ENCODE measurements around the gene SLC39A6. TPM values are rescaled to one million over a fixed set of nuclear protein-coding genes. Genes with fewer than 3 reads are reported as not detected.
"Not testable (repeated sequence)": the region's sequence is repeated elsewhere in the genome, so short reads cannot be mapped to it uniquely, and the experiment has no call there.

Gene SLC39A6
- total RNA-seq, 1 experiment from 2014 or later = 36.2 TPM

DNA sequence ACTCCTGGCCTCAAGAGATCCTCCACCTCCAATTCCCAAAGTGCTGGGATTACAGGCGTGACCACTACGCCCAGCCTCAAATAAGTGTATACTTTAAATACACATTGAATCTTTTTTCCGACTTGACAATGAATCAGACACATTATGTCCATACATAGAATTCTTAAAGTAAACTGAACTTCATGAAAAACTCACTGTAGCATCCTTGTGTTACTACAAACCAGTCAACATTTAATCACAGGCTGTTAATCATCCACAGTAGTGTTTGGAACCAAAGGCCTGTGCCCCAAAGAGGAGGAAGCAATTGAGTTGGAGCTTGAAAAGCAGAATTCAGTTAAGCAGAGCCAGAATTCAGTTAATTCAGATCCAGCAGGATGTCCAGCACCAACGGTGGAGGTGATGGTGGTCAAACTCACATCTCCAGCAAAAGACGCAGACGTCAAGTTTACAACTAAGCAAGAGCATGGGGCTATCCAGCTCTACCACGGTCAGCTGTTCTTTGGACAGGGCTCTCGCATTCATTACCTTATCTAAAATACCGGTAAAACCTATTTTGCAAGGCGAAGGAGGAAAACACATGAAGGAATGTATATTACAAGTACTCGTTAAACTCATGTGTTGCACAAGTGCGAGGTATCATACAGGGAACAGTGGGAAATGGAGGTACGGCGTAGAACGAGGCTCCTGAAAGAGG is 1.2 kb downstream of the SLC39A6 start:
- H3K27me3 ChIP-seq (ENCODE audit: control insufficient read depth, insufficient read depth, low read length) = no peaks in the 10 kb centered on the region

DNA sequence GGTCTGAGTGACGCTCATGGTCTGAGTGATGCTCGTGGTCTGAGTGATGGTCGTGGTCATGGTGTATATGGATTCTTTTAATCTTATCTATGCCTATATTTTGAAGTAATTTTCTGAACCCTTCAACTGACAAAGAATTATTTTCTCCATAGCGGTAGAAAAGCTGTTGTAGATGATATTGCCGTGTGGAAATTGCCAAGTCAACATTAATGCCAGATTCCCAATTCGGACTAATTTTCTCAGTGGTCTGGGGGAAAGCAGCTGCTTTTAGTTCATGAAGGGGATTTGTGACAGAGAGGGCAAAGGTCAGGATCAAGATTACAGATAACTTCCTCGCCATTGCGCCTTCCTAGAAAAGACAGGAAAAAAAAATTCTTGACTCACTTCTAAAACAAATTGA is 2.5 kb downstream of the SLC39A6 start:
- Histone ChIP-seq H3K36me3 (replicated peaks; ENCODE audit: control insufficient read depth, insufficient read depth, low read length) (peaks cover 8% of the 10 kb centered on the region), H3K27me3 (ENCODE audit: control insufficient read depth, insufficient read depth, low read length) (no peaks in the 10 kb centered on the region), H3K4me3 (ENCODE audit: insufficient read depth, low read depth, low read length) (no peak overlapping the region)
- DNase-seq = no peak

More for the DNA sequence above, 1.2 kb downstream of the SLC39A6 start:
- H3K36me3 ChIP-seq (replicated peaks; ENCODE audit: control insufficient read depth, insufficient read depth, low read length) = peaks cover 3% of the 10 kb centered on the region
- peak overlapping the region; percentile 87 for H3K4me3 ChIP-seq (ENCODE audit: insufficient read depth, low read depth, low read length)
- DNase-seq = peak; percentile 10

DNA sequence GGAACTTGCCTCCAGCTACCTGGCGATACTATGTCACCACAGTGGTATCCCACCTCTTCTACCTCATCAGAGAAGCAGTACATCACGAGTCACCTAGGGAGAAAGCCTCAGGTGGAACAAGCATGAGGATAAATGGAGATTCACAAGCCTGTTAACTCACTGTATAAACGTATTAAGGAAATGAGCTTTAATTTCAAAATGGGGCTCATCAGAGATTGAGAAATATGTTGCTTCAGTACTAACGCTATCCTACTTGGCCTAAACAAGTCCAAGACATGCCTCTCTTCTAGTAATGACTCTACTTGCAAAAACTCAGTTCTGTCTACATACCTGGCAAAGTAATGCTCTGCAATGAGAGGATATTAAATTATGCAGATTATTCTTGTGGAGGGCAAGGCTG is 4.3 kb downstream of the SLC39A6 start:
- Histone ChIP-seq H3K36me3 (replicated peaks; ENCODE audit: control insufficient read depth, insufficient read depth, low read length) (peaks cover 9% of the 10 kb centered on the region), H3K4me3 (ENCODE audit: insufficient read depth, low read depth, low read length) (no peak overlapping the region), H3K27me3 (ENCODE audit: control insufficient read depth, insufficient read depth, low read length) (no peaks in the 10 kb centered on the region)
- DNase-seq = no peak

DNA sequence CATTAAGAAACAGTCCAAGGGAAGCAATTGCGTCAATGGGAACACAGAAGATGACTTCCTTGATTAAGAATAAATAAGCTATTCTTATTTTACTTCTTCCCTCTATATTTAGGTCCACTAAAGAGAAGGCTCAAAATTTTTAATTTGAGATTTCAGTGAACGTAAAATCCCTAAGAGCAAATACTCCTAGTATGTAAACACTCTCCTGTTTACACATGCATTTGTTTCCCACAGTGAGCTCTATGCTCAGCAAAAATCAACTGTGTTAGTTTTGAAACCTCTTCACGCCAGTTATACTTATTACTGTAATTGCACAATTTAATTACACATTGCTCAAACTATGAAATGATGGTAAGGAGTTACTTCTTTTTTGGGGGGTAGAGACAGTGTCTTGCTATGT is 8.8 kb downstream of the SLC39A6 start:
- no peaks in the 10 kb centered on the region for H3K27me3 ChIP-seq (ENCODE audit: control insufficient read depth, insufficient read depth, low read length)
- peaks cover 11% of the 10 kb centered on the region for H3K36me3 ChIP-seq (replicated peaks; ENCODE audit: control insufficient read depth, insufficient read depth, low read length)
- DNase-seq = no peak
- H3K4me3 ChIP-seq (ENCODE audit: insufficient read depth, low read depth, low read length) = no peak overlapping the region

DNA sequence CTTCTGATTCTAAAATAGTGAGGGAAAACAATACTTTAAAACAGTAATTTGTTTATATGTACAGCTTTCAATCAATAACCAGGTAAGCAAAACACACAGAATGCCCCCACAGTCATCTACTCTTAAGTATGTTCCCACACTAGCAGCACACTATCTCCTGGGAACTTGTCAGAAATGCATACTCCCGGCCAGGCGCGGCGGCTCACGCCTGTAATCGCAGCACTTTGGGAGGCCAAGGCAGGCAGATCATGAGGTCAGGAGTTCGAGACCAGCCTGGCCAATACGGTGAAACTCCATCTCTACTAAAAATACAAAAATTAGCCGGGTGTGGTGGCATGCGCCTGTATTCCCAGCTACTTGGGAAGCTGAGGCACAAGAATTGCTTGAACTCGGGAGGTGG is 12.4 kb downstream of the SLC39A6 start:
- H3K4me3 ChIP-seq (ENCODE audit: insufficient read depth, low read depth, low read length); DNase-seq; H3K27me3 ChIP-seq (ENCODE audit: control insufficient read depth, insufficient read depth, low read length): not testable (repeated sequence)
- H3K36me3 ChIP-seq (replicated peaks; ENCODE audit: control insufficient read depth, insufficient read depth, low read length) = peaks cover 16% of the 10 kb centered on the region

DNA sequence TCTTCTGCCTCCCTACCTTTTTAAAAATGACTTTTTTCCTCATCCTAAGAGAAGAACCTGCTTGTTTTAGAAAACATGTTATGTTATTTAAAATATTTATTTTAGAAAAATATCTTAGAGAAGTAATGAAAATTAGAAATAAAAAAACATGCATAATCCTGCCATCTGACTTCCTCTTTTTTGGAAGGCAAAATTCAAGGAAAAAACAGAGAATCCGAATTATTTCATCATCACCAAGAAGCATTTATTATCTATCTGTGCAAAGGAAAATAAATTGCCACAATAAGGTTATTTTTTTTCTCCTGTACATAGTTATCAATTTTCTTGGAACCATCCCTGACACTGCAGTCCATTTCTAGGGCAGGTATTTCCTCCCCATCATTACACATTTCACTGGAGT is 14.4 kb downstream of the SLC39A6 start:
- Histone ChIP-seq H3K36me3 (replicated peaks; ENCODE audit: control insufficient read depth, insufficient read depth, low read length) (peaks cover 18% of the 10 kb centered on the region), H3K4me3 (ENCODE audit: insufficient read depth, low read depth, low read length) (no peak overlapping the region), H3K27me3 (ENCODE audit: control insufficient read depth, insufficient read depth, low read length) (no peaks in the 10 kb centered on the region)

DNA sequence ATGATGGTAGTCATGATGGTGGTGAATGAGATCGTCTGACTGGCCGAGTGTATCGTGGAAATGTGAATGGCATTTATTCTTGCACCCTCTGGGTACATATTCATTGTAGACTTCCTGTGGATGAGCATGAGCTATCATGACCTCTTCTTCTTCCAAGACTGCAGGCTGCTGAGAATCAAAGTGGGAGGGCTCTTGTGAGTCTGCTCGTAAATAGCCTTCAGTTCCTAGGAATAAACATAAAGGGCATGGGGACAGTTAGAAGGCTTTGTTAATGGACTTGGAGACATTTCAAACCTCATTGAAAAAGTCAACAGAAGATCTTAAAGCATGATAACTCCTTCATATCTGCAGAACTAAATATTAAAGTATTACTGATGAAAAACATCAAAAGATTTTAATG is 14.9 kb downstream of the SLC39A6 start:
- DNase-seq = no peak
- Histone ChIP-seq H3K27me3 (ENCODE audit: control insufficient read depth, insufficient read depth, low read length) (no peaks in the 10 kb centered on the region), H3K4me3 (ENCODE audit: insufficient read depth, low read depth, low read length) (no peak overlapping the region), H3K36me3 (replicated peaks; ENCODE audit: control insufficient read depth, insufficient read depth, low read length) (peaks cover 18% of the 10 kb centered on the region)

More for the DNA sequence above, 14.4 kb downstream of the SLC39A6 start:
- DNase-seq = no peak

DNA sequence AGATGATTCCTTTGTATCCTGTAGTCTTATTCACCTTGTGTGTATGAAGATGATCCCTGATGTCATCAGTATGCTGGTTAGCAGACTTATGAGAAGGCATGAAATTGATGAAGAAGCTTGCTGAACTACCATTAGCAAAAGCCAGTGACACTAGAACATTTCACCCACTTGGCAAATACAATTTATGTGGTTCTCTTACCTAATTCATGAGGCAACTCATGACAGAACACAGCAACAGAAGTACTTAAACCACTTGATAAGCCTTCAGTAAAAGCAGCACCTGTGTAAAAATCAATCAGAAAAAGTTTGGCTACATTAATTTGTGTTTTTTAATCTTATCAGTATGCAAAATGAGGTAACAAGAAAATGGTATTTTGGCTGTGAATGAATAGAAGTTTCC is 16.8 kb downstream of the SLC39A6 start:
- peaks cover 18% of the 10 kb centered on the region for H3K36me3 ChIP-seq (replicated peaks; ENCODE audit: control insufficient read depth, insufficient read depth, low read length)
- no peaks in the 10 kb centered on the region for H3K27me3 ChIP-seq (ENCODE audit: control insufficient read depth, insufficient read depth, low read length)
- no peak for DNase-seq
- H3K4me3 ChIP-seq (ENCODE audit: insufficient read depth, low read depth, low read length) = no peak overlapping the region

DNA sequence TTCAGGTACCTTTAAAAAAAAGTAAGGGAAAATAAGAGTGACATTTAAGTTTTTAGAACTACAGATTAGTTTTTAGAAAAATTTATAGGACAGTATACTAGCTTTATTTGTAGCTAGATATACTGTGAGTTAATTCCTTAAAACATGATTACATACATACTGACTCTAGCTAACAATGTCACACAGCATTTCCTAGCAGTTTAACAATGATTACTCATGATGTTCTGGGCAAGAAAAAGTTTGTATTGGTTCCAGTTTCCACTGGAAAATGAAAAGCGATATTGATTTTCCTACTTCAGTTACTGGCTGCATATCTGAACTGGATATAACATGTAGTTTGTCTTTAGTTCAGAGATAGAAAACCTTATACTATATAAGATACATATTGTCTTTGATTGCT is 19.4 kb downstream of the SLC39A6 start:
- Histone ChIP-seq H3K27me3 (ENCODE audit: control insufficient read depth, insufficient read depth, low read length) (no peaks in the 10 kb centered on the region), H3K4me3 (ENCODE audit: insufficient read depth, low read depth, low read length) (no peak overlapping the region), H3K36me3 (replicated peaks; ENCODE audit: control insufficient read depth, insufficient read depth, low read length) (peaks cover 14% of the 10 kb centered on the region)
- DNase-seq = no peak

DNA sequence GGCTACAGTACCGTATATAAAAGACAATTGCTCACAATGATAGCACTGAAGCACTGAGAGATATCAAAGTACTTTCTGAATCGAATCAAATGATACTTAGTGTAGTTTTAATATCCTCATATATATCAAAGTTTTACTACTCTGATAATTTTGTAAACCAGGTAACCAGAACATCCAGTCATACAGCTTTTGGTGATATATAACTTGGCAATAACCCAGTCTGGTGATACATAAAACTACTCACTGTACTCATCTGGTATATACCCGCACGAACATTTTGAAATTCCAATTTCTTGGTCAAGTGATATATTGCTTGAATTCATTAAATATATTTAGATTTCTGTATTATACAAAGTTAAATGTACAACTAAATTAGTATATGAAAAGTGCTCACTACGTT is 20.5 kb downstream of the SLC39A6 start:
- Histone ChIP-seq H3K4me3 (ENCODE audit: insufficient read depth, low read depth, low read length) (no peak overlapping the region), H3K27me3 (ENCODE audit: control insufficient read depth, insufficient read depth, low read length) (no peaks in the 10 kb centered on the region), H3K36me3 (replicated peaks; ENCODE audit: control insufficient read depth, insufficient read depth, low read length) (peaks cover 6% of the 10 kb centered on the region)
- DNase-seq = no peak

DNA sequence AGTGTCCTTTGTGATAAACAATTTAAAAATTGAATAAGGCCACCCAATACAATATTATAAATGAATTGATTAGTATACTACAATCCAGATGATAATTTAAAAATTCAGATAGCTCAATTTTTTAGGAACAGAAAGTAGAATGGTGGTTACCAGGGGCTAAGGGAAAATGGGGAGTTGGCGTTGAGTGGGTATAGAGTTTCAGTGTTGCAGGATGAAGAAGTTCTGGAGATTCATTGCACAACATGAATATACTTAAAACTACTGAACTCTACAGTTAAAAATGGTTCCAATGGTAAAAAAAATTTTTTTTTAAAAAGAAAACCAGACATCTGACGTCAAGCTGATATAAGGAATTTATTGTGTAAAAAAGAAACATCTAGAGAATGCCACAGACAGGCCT is 20.9 kb downstream of the SLC39A6 start:
- DNase-seq = no peak
- peaks cover 6% of the 10 kb centered on the region for H3K36me3 ChIP-seq (replicated peaks; ENCODE audit: control insufficient read depth, insufficient read depth, low read length)
- no peaks in the 10 kb centered on the region for H3K27me3 ChIP-seq (ENCODE audit: control insufficient read depth, insufficient read depth, low read length)
- H3K4me3 ChIP-seq (ENCODE audit: insufficient read depth, low read depth, low read length) = no peak overlapping the region

DNA sequence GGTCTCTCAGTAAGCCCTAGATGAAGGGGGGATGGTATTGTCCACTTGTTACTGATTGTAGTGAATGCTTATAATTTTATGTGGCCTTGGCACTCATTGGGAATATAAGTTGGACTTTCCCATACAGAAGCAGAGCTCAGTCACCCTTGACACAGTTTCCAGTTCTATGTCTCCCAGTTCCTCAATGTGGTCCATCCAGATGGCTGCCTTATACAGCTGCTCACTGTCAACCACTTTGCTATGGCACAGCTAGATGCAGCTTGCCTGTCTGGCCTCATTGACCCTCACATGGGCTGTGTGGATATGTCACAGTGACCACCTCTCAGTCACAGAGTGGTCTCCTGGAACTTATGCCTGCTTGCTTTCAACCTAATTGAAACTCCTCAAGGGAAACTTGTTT is 21.7 kb downstream of the SLC39A6 start:
- no peak for DNase-seq

DNA sequence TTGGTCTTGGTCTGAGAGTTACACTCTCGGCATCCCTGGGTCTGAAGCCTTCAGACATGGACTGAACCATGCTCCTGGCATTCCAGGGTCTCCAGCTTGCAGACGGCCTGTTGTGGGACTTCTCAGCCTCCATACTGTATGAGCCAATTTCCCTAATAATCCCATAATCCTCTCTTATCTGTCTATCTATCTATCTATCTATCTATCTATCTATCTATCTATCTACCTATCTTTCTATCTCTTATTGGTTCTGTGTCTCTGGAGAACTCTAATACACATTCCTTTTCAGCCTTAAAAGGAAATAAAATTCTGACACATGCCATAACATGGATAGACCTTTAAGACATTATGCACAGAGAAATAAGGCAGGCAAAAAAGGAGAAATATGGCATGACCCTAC is 24.4 kb downstream of the SLC39A6 start:
- Histone ChIP-seq H3K4me3 (ENCODE audit: insufficient read depth, low read depth, low read length) (no peak overlapping the region), H3K27me3 (ENCODE audit: control insufficient read depth, insufficient read depth, low read length) (no peaks in the 10 kb centered on the region), H3K36me3 (replicated peaks; ENCODE audit: control insufficient read depth, insufficient read depth, low read length) (no peaks in the 10 kb centered on the region; the same call in none of the 2 replicates)
- no peak for DNase-seq

More for the DNA sequence above, 21.7 kb downstream of the SLC39A6 start:
- Histone ChIP-seq H3K4me3 (ENCODE audit: insufficient read depth, low read depth, low read length) (no peak overlapping the region), H3K27me3 (ENCODE audit: control insufficient read depth, insufficient read depth, low read length) (no peaks in the 10 kb centered on the region), H3K36me3 (replicated peaks; ENCODE audit: control insufficient read depth, insufficient read depth, low read length) (peaks cover 6% of the 10 kb centered on the region)

DNA sequence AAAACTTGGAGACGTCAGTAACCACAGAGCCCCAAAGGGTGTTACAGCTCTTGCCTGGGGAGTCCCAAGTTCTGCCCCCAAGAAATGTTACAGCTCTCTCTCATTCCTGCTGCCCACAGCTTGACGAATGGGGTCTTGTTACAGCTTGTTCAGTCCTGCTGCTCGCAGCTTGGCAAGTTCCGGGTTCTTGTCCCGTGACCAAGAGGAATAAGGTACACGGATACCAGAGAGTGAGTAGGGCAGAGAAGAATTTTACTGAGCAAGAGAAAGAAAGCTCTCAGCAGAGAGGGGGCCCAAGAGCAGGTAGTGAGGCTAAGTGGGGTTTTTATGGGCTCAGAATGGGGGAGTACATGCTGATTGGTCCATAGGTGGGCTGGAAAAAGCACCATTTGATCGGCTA is 27.2 kb downstream of the SLC39A6 start:
- Histone ChIP-seq H3K4me3 (ENCODE audit: insufficient read depth, low read depth, low read length) (no peak overlapping the region), H3K27me3 (ENCODE audit: control insufficient read depth, insufficient read depth, low read length) (no peaks in the 10 kb centered on the region), H3K36me3 (replicated peaks; ENCODE audit: control insufficient read depth, insufficient read depth, low read length) (no peaks in the 10 kb centered on the region)
- DNase-seq = no peak

DNA sequence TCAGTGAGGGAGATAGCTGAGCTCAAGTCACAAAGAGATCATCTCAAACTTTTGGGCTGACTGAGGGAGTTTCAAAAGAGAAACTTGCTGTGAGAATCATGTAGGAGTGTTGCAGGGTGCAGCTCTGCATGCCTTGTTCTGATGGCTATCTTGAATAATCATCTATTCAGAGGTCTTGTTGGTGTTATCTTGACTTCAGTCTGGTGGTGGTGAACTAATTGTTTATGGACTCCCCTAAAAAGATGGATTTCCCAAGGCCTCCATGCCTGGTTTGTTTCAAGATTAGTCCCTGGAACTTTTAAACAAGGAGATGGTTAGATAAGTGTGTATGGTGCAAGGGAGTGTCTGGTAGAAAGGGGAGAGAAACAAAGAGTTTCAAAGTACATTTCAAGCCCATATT is 29.8 kb downstream of the SLC39A6 start:
- no peaks in the 10 kb centered on the region for H3K36me3 ChIP-seq (replicated peaks; ENCODE audit: control insufficient read depth, insufficient read depth, low read length)
- no peak overlapping the region for H3K4me3 ChIP-seq (ENCODE audit: insufficient read depth, low read depth, low read length)
- DNase-seq = no peak

DNA sequence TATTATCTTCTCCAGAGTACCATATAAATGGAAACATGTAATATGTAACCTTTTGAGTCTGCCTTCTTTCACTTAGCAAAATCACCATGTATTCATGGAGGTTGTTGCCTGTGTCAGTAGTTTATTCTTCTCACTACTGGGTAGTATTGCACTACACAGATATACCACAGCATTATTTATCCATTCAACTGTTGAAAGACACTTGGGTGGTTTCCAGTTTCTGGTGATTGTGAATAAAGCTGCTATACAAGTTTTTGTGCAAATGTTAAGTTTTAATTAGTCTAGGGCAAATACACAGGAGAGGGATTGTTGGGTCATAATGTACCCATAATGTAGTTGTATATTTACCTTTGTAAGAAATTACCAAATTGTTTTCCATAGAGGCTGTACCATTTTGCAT is 32.2 kb downstream of the SLC39A6 start:
- no peak for DNase-seq
- H3K27me3 ChIP-seq (ENCODE audit: control insufficient read depth, insufficient read depth, low read length) = no peaks in the 10 kb centered on the region
- H3K4me3 ChIP-seq (ENCODE audit: insufficient read depth, low read depth, low read length) = no peak overlapping the region
- no peaks in the 10 kb centered on the region for H3K36me3 ChIP-seq (replicated peaks; ENCODE audit: control insufficient read depth, insufficient read depth, low read length)

More for the DNA sequence above, 29.8 kb downstream of the SLC39A6 start:
- H3K27me3 ChIP-seq (ENCODE audit: control insufficient read depth, insufficient read depth, low read length) = no peaks in the 10 kb centered on the region

Data from H7 (cell line).